RWPE2 (cell line): ENCODE data around the gene LAPTM5.

Experiments used
- ATAC-seq: fragments of 200-7000 bp; cut with Tn5 transposase; 3 replicates; pipeline ENCODE4 v1.9.1; 2021; ENCODE audit warnings: low read depth
- DNase-seq: peaks from one replicate; pipeline ENCODE4 v3.0.0-alpha.2; 2020; ENCODE audit warnings: low spot score
- H3K27ac ChIP-seq: fragments of 450-650 bp; 2 replicates; pipeline ENCODE4 v1.5.1; 2017; ENCODE audit warnings: mild to moderate bottlenecking; ENCODE audit not compliant: poor library complexity, severe bottlenecking
- H3K27me3 ChIP-seq: fragments of 250-450 bp; sonication (Bioruptor Pico); 2 replicates; pipeline ENCODE4 v1.5.1; 2021; ENCODE audit warnings: mild to moderate bottlenecking, moderate library complexity; ENCODE audit not compliant: insufficient read depth, poor library complexity, severe bottlenecking
- H3K36me3 ChIP-seq: fragments of 250-450 bp; sonication (Bioruptor Pico); 2 replicates; pipeline ENCODE4 v1.5.1; 2020; ENCODE audit warnings: low read depth, mild to moderate bottlenecking, moderate library complexity
- H3K4me1 ChIP-seq: fragments of 250-450 bp; sonication (Bioruptor Pico); 2 replicates; pipeline ENCODE4 v1.5.1; 2021; ENCODE audit warnings: mild to moderate bottlenecking, moderate library complexity; ENCODE audit not compliant: insufficient read depth, poor library complexity, severe bottlenecking
- H3K4me3 ChIP-seq: fragments of 250-450 bp; sonication (Bioruptor Pico); 2 replicates; pipeline ENCODE4 v1.5.1; 2021; ENCODE audit warnings: mild to moderate bottlenecking, moderate library complexity; ENCODE audit not compliant: severe bottlenecking
- H3K9me3 ChIP-seq: fragments of 250-450 bp; sonication (Bioruptor Pico); 2 replicates; pipeline ENCODE4 v1.5.1; 2021; ENCODE audit warnings: mild to moderate bottlenecking, moderate library complexity; ENCODE audit not compliant: severe bottlenecking
- TF ChIP-seq, protein P1 (sequence below): fragments of 450-650 bp; IDR thresholded peaks from one replicate; pipeline ENCODE4 v1.5.1; 2017; ENCODE audit warnings: mild to moderate bottlenecking, moderate library complexity; ENCODE audit not compliant: poor library complexity, severe bottlenecking

LAPTM5 gene

GRCh38 chr1:30685796-30686165 lies 71.8 kb downstream of the LAPTM5 start:
- no peak overlapping the region for H3K4me3 ChIP-seq
- H3K27ac ChIP-seq: no peak overlapping the region
- DNase-seq: peak; percentile 49
- TF ChIP-seq, protein P1, sequence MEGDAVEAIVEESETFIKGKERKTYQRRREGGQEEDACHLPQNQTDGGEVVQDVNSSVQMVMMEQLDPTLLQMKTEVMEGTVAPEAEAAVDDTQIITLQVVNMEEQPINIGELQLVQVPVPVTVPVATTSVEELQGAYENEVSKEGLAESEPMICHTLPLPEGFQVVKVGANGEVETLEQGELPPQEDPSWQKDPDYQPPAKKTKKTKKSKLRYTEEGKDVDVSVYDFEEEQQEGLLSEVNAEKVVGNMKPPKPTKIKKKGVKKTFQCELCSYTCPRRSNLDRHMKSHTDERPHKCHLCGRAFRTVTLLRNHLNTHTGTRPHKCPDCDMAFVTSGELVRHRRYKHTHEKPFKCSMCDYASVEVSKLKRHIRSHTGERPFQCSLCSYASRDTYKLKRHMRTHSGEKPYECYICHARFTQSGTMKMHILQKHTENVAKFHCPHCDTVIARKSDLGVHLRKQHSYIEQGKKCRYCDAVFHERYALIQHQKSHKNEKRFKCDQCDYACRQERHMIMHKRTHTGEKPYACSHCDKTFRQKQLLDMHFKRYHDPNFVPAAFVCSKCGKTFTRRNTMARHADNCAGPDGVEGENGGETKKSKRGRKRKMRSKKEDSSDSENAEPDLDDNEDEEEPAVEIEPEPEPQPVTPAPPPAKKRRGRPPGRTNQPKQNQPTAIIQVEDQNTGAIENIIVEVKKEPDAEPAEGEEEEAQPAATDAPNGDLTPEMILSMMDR: no peak
- H3K4me1 ChIP-seq: no peaks in the 10 kb centered on the region
- peaks cover 6% of the 10 kb centered on the region for H3K27me3 ChIP-seq
- no peaks in the 10 kb centered on the region for H3K36me3 ChIP-seq
- no peak for ATAC-seq
- no peaks in the 10 kb centered on the region for H3K9me3 ChIP-seq

- Histone ChIP-seq H3K27ac (no peak overlapping the region), H3K27me3 (peaks cover 6% of the 10 kb centered on the region), H3K36me3 (no peaks in the 10 kb centered on the region), H3K4me3 (no peak overlapping the region), H3K4me1 (no peaks in the 10 kb centered on the region), H3K9me3 (no peaks in the 10 kb centered on the region)
- peak; percentile 83 for ATAC-seq
- peak; percentile 72 for DNase-seq
- TF ChIP-seq, protein P1: peak; percentile 14
Measured at GRCh38 chr1:30684881-30685795, 72.4 kb downstream of the LAPTM5 start.

DNA sequence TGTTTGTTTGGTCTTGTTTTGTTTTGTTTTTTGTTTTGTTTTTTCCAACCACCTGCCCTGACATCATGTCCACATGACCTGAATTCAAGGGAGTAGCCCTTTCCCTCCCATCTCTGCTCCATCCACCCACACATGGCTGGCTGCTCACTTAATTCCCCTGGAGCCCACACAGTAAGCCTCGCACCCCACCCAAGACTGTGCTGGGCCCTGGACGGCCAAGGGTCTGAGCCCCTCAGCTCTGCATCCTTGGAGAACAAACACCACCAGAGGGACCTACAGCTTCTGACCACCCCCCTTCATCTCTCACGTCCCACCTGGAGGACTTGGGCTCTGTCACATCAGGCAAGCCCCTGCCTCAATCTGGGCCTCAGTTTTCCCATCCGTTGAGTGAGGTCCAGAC lies 73.3 kb downstream of the LAPTM5 start:
- H3K36me3 ChIP-seq: no peaks in the 10 kb centered on the region
- TF ChIP-seq, protein P1: no peak
- no peaks in the 10 kb centered on the region for H3K4me1 ChIP-seq
- H3K4me3 ChIP-seq: no peak overlapping the region
- peak; percentile 31 for DNase-seq
- H3K27me3 ChIP-seq: peaks cover 6% of the 10 kb centered on the region
- no peak overlapping the region for H3K27ac ChIP-seq
- no peak for ATAC-seq
- no peaks in the 10 kb centered on the region for H3K9me3 ChIP-seq

DNA sequence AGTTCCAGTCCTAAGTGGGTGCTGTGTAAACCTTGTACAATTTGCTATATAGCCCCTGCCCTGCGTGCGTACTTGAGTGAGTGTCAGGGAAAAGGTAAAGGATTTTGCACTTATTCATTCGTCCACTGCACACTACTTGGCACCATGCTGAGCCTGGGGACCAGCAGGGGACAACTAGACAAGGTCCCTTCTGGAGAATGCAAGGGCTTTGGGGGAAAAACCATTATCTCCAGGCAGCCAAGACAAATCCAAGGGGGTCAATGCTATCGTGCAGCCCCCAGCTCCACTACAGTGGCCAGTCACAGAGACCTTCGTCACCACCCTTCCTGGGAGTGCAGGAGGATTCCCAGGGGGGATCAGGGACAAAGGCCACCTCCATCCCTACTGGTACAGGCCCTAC lies 73.9 kb downstream of the LAPTM5 start:
- Histone ChIP-seq H3K36me3 (no peaks in the 10 kb centered on the region), H3K9me3 (no peaks in the 10 kb centered on the region), H3K27me3 (peaks cover 6% of the 10 kb centered on the region), H3K27ac (no peak overlapping the region), H3K4me1 (no peaks in the 10 kb centered on the region), H3K4me3 (no peak overlapping the region)
- TF ChIP-seq, protein P1: no peak
- ATAC-seq (no peak), DNase-seq (peak; percentile 11)
